Measurements from ENCODE around the gene CFAP65. TPM values are rescaled to one million over a fixed set of nuclear protein-coding genes. Genes with fewer than 3 reads are reported as not detected.

Gene CFAP65
- 0.16 and 0.24 TPM in 2 replicates for total RNA-seq (2014; rRNA removed; shearing (Covaris generic))
- 0.15 and 0.23 TPM in 2 replicates for polyA plus RNA-seq (2015; cell fraction: cytosol; rRNA removed)
- 0.31 and 1.00 TPM in 2 replicates for polyA plus RNA-seq (2015; cell fraction: nucleus; rRNA removed)

GRCh38 chr2:219041252-219041651 lies at the start of gene CFAP65:
Gene CFAP65, minus strand, starts transcription at chr2:219041516. Its CDS starts 2,468 bp downstream, at chr2:219039048.
- in situ Hi-C loops (cut with HindIII; ENCODE audit: low pct_unique_long_range_greater_than_20kb, low sequenced_read_pairs): no loop called here
- peak; percentile 76 for DNase-seq (ENCODE audit: low read depth, low spot score)

- in situ Hi-C loops (cut with HindIII; ENCODE audit: low pct_unique_long_range_greater_than_20kb, low sequenced_read_pairs): no loop called here
- DNase-seq (ENCODE audit: low read depth, low spot score): no peak
These were observed 49.4 kb upstream of the CFAP65 start for GRCh38 chr2:219090436-219091299.

GRCh38 chr2:219089330-219089729 lies 48.0 kb upstream of the CFAP65 start:
- no peak for DNase-seq (ENCODE audit: low read depth, low spot score)
- in situ Hi-C loops (cut with HindIII; ENCODE audit: low pct_unique_long_range_greater_than_20kb, low sequenced_read_pairs): no loop called here

- in situ Hi-C loops (cut with HindIII; ENCODE audit: low pct_unique_long_range_greater_than_20kb, low sequenced_read_pairs): no loop called here
- DNase-seq (ENCODE audit: low read depth, low spot score): no peak
These were observed 46.5 kb upstream of the CFAP65 start for GRCh38 chr2:219087848-219088247.

GRCh38 chr2:219087361-219087760 lies 46.0 kb upstream of the CFAP65 start:
- DNase-seq (ENCODE audit: low read depth, low spot score): no peak
- in situ Hi-C loops (cut with HindIII; ENCODE audit: low pct_unique_long_range_greater_than_20kb, low sequenced_read_pairs): no loop called here

GRCh38 chr2:219086196-219086595 lies 44.9 kb upstream of the CFAP65 start:
- DNase-seq (ENCODE audit: low read depth, low spot score): no peak
- in situ Hi-C loops (cut with HindIII; ENCODE audit: low pct_unique_long_range_greater_than_20kb, low sequenced_read_pairs): no loop called here

GRCh38 chr2:219084791-219085190 lies 43.5 kb upstream of the CFAP65 start:
- DNase-seq (ENCODE audit: low read depth, low spot score): no peak
- in situ Hi-C loops (cut with HindIII; ENCODE audit: low pct_unique_long_range_greater_than_20kb, low sequenced_read_pairs): no loop called here

- in situ Hi-C loops (cut with HindIII; ENCODE audit: low pct_unique_long_range_greater_than_20kb, low sequenced_read_pairs): no loop called here
- no peak for DNase-seq (ENCODE audit: low read depth, low spot score)
These were observed 41.1 kb upstream of the CFAP65 start for GRCh38 chr2:219082332-219082958.

- in situ Hi-C loops (cut with HindIII; ENCODE audit: low pct_unique_long_range_greater_than_20kb, low sequenced_read_pairs): no loop called here
- DNase-seq (ENCODE audit: low read depth, low spot score): no peak
These were observed 40.5 kb upstream of the CFAP65 start for GRCh38 chr2:219081701-219082331.

GRCh38 chr2:219081096-219081495 lies 39.8 kb upstream of the CFAP65 start:
- DNase-seq (ENCODE audit: low read depth, low spot score): no peak
- in situ Hi-C loops (cut with HindIII; ENCODE audit: low pct_unique_long_range_greater_than_20kb, low sequenced_read_pairs): no loop called here

- no peak for DNase-seq (ENCODE audit: low read depth, low spot score)
- in situ Hi-C loops (cut with HindIII; ENCODE audit: low pct_unique_long_range_greater_than_20kb, low sequenced_read_pairs): no loop called here
These were observed 38.1 kb upstream of the CFAP65 start for GRCh38 chr2:219079417-219079816.

- no peak for DNase-seq (ENCODE audit: low read depth, low spot score)
- in situ Hi-C loops (cut with HindIII; ENCODE audit: low pct_unique_long_range_greater_than_20kb, low sequenced_read_pairs): no loop called here
These were observed 37.6 kb upstream of the CFAP65 start for GRCh38 chr2:219078951-219079350.

- in situ Hi-C loops (cut with HindIII; ENCODE audit: low pct_unique_long_range_greater_than_20kb, low sequenced_read_pairs): no loop called here
- no peak for DNase-seq (ENCODE audit: low read depth, low spot score)
These were observed 36.8 kb upstream of the CFAP65 start for GRCh38 chr2:219078126-219078525.

GRCh38 chr2:219076253-219076652 lies 34.9 kb upstream of the CFAP65 start:
- in situ Hi-C loops (cut with HindIII; ENCODE audit: low pct_unique_long_range_greater_than_20kb, low sequenced_read_pairs): no loop called here
- no peak for DNase-seq (ENCODE audit: low read depth, low spot score)

- peak; percentile 78 for DNase-seq (ENCODE audit: low read depth, low spot score)
- in situ Hi-C loops (cut with HindIII; ENCODE audit: low pct_unique_long_range_greater_than_20kb, low sequenced_read_pairs): no loop called here
These were observed 32.3 kb upstream of the CFAP65 start for GRCh38 chr2:219073413-219074129.

- in situ Hi-C loops (cut with HindIII; ENCODE audit: low pct_unique_long_range_greater_than_20kb, low sequenced_read_pairs): no loop called here
- no peak for DNase-seq (ENCODE audit: low read depth, low spot score)
These were observed 31.5 kb upstream of the CFAP65 start for GRCh38 chr2:219072741-219073250.

- DNase-seq (ENCODE audit: low read depth, low spot score): no peak
- in situ Hi-C loops (cut with HindIII; ENCODE audit: low pct_unique_long_range_greater_than_20kb, low sequenced_read_pairs): no loop called here
These were observed 30.0 kb upstream of the CFAP65 start for GRCh38 chr2:219071131-219071816.
